GM12878 (cell line): ENCODE data around the gene PANK1. TPM values are rescaled to one million over a fixed set of nuclear protein-coding genes. Genes with fewer than 3 reads are reported as not detected.

Source experiments
- ATAC-seq: fragments of 200-7000 bp; cut with Tn5 transposase; 3 replicates; pipeline ENCODE4 v1.9.1; 2020; ENCODE audit warnings: mild to moderate bottlenecking, moderate library complexity
- BruUV-seq: library from RNA; stranded (reverse); fragments of 400-500 nt; replicated peaks from 2 replicates; lab custom pipeline; 2021; lab: Mats Ljungman, UMichigan
- CTCF ChIA-PET: fragments of 300-600 bp; sonication (Branson Sonifier 250); formaldehyde crosslinking; extraction: SDS; loops from one replicate; lab custom pipeline; 2021; ENCODE audit warnings: inconsistent platforms; lab: Yijun Ruan, JAX
- POLR2A ChIA-PET: fragments of 350-600 bp; formaldehyde crosslinking; extraction: SDS; loops from one replicate; lab custom pipeline; 2021; ENCODE audit warnings: inconsistent platforms; lab: Charles Lee
- RAD21 ChIA-PET: fragments of 300-600 bp; sonication (Branson Sonifier 250); formaldehyde crosslinking; loops from one replicate; lab custom pipeline; 2023; ENCODE audit warnings: antibody characterized with exemption; ENCODE audit not compliant: unreplicated experiment; lab: Charles Lee
- SMC1A ChIA-PET: fragments of 300-600 bp; sonication (Branson Sonifier 250); formaldehyde crosslinking; loops from one replicate; lab custom pipeline; 2023; ENCODE audit not compliant: unreplicated experiment, uncharacterized antibody; lab: Charles Lee
- DNase-seq: peaks from one replicate; pipeline ENCODE4 v3.0.0-alpha.2; 2011; ENCODE audit warnings: low read depth, low spot score
- FAIRE-seq: peaks from 3 replicates; lab custom pipeline; 2011; peaks lifted over from hg19 to GRCh38; lab: Jason Lieb, UNC
- H2AFZ ChIP-seq: 2 replicates; pipeline ENCODE4 v1.6.0; 2011; ENCODE audit warnings: low read depth, low read length, control low read depth; ENCODE audit not compliant: control insufficient read depth
- H3K27ac ChIP-seq: 2 replicates; pipeline ENCODE4 v1.5.1; 2011; ENCODE audit warnings: control low read depth; ENCODE audit not compliant: control insufficient read depth, insufficient read depth
- H3K27me3 ChIP-seq, 2 experiments: replicated peaks in 1 of 2; 2 replicates each; pipeline versions ENCODE4 v1.6.0 to v1.6.1; 2011; ENCODE audit warnings: low read length in 1 of 2; ENCODE audit not compliant: control insufficient read depth in 2 of 2, insufficient read depth in 2 of 2
- H3K36me3 ChIP-seq, 2 experiments: 2 replicates each; pipeline ENCODE4 v1.5.1; 2011; ENCODE audit warnings: low read length in 1 of 2; ENCODE audit not compliant: control insufficient read depth in 2 of 2, insufficient read depth in 2 of 2
- H3K4me1 ChIP-seq: 2 replicates; pipeline ENCODE4 v1.6.1; 2011; ENCODE audit warnings: mild to moderate bottlenecking, low read length, moderate library complexity, mixed read lengths; ENCODE audit not compliant: control insufficient read depth, insufficient read depth
- H3K4me2 ChIP-seq: 2 replicates; pipeline ENCODE4 v1.6.0; 2011; ENCODE audit warnings: control low read depth; ENCODE audit not compliant: control insufficient read depth, insufficient read depth
- H3K4me3 ChIP-seq: fragments of 200-600 bp; sonication (generic); 2 replicates; pipeline ENCODE4 v1.5.1; 2016
- H3K79me2 ChIP-seq: 2 replicates; pipeline ENCODE4 v1.6.0; 2011; ENCODE audit warnings: low read length; ENCODE audit not compliant: control insufficient read depth, insufficient read depth
- H3K9ac ChIP-seq: 2 replicates; pipeline ENCODE4 v1.8.0; 2011; ENCODE audit warnings: low read length, control low read depth, mixed read lengths; ENCODE audit not compliant: control insufficient read depth, insufficient read depth
- H3K9me3 ChIP-seq: replicated peaks from 3 replicates; pipeline ENCODE4 v1.5.1; 2011; ENCODE audit warnings: mild to moderate bottlenecking, low read length; ENCODE audit not compliant: control insufficient read depth, insufficient read depth
- H4K20me1 ChIP-seq: 2 replicates; pipeline ENCODE4 v1.6.0; 2011; ENCODE audit not compliant: control insufficient read depth, insufficient read depth
- FOXK2 ChIP-seq: fragments of 450-650 bp; IDR thresholded peaks from 2 replicates; pipeline ENCODE4 v1.6.1; 2017; ENCODE audit warnings: mild to moderate bottlenecking, moderate library complexity
- MYC ChIP-seq: IDR thresholded peaks from 2 replicates; pipeline ENCODE4 v1.6.1; 2011; ENCODE audit warnings: mild to moderate bottlenecking, low read length, moderate library complexity, inconsistent platforms; ENCODE audit not compliant: insufficient read depth, insufficient replicate concordance, insufficient read length, severe bottlenecking
- PAX8 ChIP-seq: fragments of 450-650 bp; IDR thresholded peaks from 2 replicates; pipeline ENCODE4 v1.6.1; 2017; ENCODE audit warnings: mild to moderate bottlenecking, moderate library complexity
- POLR2A ChIP-seq: IDR thresholded peaks from 2 replicates; pipeline ENCODE4 v1.6.1; 2011; ENCODE audit warnings: low read depth, mild to moderate bottlenecking, low read length
- RB1 ChIP-seq: fragments of 450-650 bp; formaldehyde crosslinking; IDR thresholded peaks from 2 replicates; pipeline ENCODE4 v1.6.1; 2017; ENCODE audit warnings: mild to moderate bottlenecking, borderline replicate concordance
- RUNX3 ChIP-seq: IDR thresholded peaks from 2 replicates; pipeline ENCODE4 v1.6.1; 2012; ENCODE audit warnings: low read length, inconsistent platforms
- SREBF2 ChIP-seq: IDR thresholded peaks from 2 replicates; pipeline ENCODE4 v1.6.1; 2012; ENCODE audit warnings: mild to moderate bottlenecking, low read length
- TCF3 ChIP-seq: IDR thresholded peaks from 2 replicates; pipeline ENCODE4 v1.6.1; 2012; ENCODE audit warnings: low read depth, mild to moderate bottlenecking, low read length, borderline replicate concordance; ENCODE audit not compliant: insufficient read depth
- ZBED1 ChIP-seq: IDR thresholded peaks from 2 replicates; pipeline ENCODE4 v1.6.1; 2016; ENCODE audit warnings: borderline replicate concordance
- ZZZ3 ChIP-seq: IDR thresholded peaks from 2 replicates; pipeline ENCODE4 v1.6.1; 2011; ENCODE audit warnings: low read depth; ENCODE audit not compliant: control insufficient read depth, insufficient read length
- WGBS: methylation state at CpG from one replicate; pipeline ENCODE4 v1.1.6; 2016; ENCODE audit warnings: low lambda C conversion rate; ENCODE audit not compliant: insufficient replicate concordance, insufficient coverage; ENCODE audit errors: missing lambda C conversion rate; 5-methylcytosine and 5-hydroxymethylcytosine counted together
- in situ Hi-C: fragments of 300-500 bp; cut with MboI; formaldehyde crosslinking; loops from 9 replicates; pipeline ENCODE4 v1.14.3; 2018; ENCODE audit warnings: mixed read lengths
- intact Hi-C: fragments of 100-400 bp; cut with micrococcal nuclease; formaldehyde crosslinking; loops from one replicate; pipeline ENCODE4 v1.14.2; 2022; ENCODE audit not compliant: unreplicated experiment
- polyA plus RNA-seq, 11 experiments: library from polyadenylated mRNA; depleted of rRNA in 4 of 11; unstranded in 6 of 11; stranded (reverse) in 5 of 11; fragments of >200 nt; fragmentation: Nextera tagmentation in 4 of 11; fragmentation: Illumina TruSeq in 1 of 11; extraction: Ambion mirVana in 4 of 11; extraction: Trizol in 1 of 11; gene quantifications; 1 replicate in 1 of 11; 2 replicates in 10 of 11; pipeline versions ENCODE4 v1.2.1 to v1.2.3, GENCODE V29; 2011 to 2016; ENCODE audit warnings: inconsistent platforms in 2 of 11, missing spikeins in 2 of 11, low read depth in 1 of 11
- total RNA-seq, 4 experiments: library from RNA; depleted of rRNA in 3 of 4; stranded (reverse); fragments of >200 nt in 3 of 4; fragmentation: Illumina TruSeq in 1 of 4; extraction: Trizol in 1 of 4; gene quantifications; 2 replicates each; pipeline versions ENCODE4 v1.2.1 to v1.2.3, GENCODE V29; 2013 to 2021
- TF ChIP-seq, protein P1 (sequence below): fragments of 450-650 bp; IDR thresholded peaks from 2 replicates; pipeline ENCODE4 v1.6.1; 2017; ENCODE audit warnings: mild to moderate bottlenecking, moderate library complexity
- TF ChIP-seq, protein P2 (sequence below): IDR thresholded peaks from 2 replicates; pipeline ENCODE4 v1.6.1; 2012; ENCODE audit warnings: low read depth, low read length, improper control_type of control experiment
- TF ChIP-seq, protein P3 (sequence below): fragments of 450-650 bp; IDR thresholded peaks from 2 replicates; pipeline ENCODE4 v1.6.1; 2017; ENCODE audit warnings: low read depth, mild to moderate bottlenecking, moderate library complexity

PANK1 gene
- total and polyA plus RNA-seq, 10 of the 15 experiments (the other 5 are each of a cell fraction or from before 2014, with no cell fraction given), result 1.9 to 10.6 (median 5.8) TPM

DNA sequence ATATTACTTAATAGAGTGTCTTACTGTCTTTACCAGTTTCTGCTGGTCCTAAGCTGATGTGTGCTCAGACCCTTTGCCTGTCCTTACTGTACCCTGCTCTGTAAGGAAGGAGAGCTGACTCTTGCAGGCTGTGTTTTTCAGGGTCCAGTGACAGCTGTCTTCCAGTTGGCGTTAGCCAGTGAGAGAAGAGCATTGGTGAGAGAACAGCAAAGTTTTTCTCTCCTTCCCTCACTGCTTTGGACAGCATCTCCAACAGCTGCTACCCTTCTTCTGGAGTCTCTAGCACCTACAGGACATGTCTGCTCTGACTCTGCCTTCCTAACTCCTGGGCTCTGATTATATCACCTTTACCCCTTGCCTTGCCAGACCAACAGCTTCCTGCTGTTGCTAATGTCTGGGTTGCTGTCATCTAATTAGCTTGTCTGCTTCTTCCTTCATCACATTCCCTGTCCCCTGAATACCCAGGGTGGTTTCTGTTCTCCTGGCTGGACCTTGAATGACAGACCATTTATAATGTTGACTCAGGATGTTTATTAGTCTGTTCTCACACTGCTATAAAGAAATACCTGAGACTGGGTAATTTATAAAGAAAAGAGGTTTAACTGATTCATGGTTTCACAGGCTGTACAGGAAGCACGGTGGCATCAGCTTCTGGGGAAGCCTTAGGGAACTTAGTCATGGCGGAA is 23.5 kb upstream of the PANK1 start:
- Histone ChIP-seq H3K9me3 (no peaks in the 10 kb centered on the region), H3K9ac (no peak overlapping the region), H4K20me1 (no peaks in the 10 kb centered on the region), H3K79me2 (no peaks in the 10 kb centered on the region), H2AFZ (no peak overlapping the region), H3K36me3 (no peaks in the 10 kb centered on the region), H3K27ac (no peak overlapping the region), H3K4me1 (no peaks in the 10 kb centered on the region), H3K4me2 (no peak overlapping the region), H3K27me3 (no peaks in the 10 kb centered on the region), H3K4me3 (no peak overlapping the region)
- BruUV-seq, result no TSS peak
- FAIRE-seq (no peak), ATAC-seq (no peak), DNase-seq (no peak)
- WGBS, result 100% methylated on average over 3 of the region's 3 CpGs
- ChIA-PET CTCF (interaction anchor here (0.8 to 2.4 kb wide), 4 partner anchors 9 to 58 kb away, joined by 3 to 9 read pairs (median 4); no protein-coding TSS in a partner anchor), RAD21 (no interaction called here), POLR2A (interaction anchor here (2.4 kb wide), 1 partner anchor 10 kb away, joined by 7 read pairs; no protein-coding TSS in a partner anchor), SMC1A (interaction anchor here (1.3 to 1.4 kb wide), 2 partner anchors 25 to 72 kb away, joined by 3 read pairs; no protein-coding TSS in a partner anchor)
- intact Hi-C loops, result no loop called here
- in situ Hi-C loops, result no loop called here
- no peak for TF ChIP-seq POLR2A
- TF ChIP-seq, protein P1, sequence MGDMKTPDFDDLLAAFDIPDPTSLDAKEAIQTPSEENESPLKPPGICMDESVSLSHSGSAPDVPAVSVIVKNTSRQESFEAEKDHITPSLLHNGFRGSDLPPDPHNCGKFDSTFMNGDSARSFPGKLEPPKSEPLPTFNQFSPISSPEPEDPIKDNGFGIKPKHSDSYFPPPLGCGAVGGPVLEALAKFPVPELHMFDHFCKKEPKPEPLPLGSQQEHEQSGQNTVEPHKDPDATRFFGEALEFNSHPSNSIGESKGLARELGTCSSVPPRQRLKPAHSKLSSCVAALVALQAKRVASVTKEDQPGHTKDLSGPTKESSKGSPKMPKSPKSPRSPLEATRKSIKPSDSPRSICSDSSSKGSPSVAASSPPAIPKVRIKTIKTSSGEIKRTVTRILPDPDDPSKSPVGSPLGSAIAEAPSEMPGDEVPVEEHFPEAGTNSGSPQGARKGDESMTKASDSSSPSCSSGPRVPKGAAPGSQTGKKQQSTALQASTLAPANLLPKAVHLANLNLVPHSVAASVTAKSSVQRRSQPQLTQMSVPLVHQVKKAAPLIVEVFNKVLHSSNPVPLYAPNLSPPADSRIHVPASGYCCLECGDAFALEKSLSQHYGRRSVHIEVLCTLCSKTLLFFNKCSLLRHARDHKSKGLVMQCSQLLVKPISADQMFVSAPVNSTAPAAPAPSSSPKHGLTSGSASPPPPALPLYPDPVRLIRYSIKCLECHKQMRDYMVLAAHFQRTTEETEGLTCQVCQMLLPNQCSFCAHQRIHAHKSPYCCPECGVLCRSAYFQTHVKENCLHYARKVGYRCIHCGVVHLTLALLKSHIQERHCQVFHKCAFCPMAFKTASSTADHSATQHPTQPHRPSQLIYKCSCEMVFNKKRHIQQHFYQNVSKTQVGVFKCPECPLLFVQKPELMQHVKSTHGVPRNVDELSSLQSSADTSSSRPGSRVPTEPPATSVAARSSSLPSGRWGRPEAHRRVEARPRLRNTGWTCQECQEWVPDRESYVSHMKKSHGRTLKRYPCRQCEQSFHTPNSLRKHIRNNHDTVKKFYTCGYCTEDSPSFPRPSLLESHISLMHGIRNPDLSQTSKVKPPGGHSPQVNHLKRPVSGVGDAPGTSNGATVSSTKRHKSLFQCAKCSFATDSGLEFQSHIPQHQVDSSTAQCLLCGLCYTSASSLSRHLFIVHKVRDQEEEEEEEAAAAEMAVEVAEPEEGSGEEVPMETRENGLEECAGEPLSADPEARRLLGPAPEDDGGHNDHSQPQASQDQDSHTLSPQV, result no peak
- no peak for TF ChIP-seq SREBF2
- TF ChIP-seq, protein P2, sequence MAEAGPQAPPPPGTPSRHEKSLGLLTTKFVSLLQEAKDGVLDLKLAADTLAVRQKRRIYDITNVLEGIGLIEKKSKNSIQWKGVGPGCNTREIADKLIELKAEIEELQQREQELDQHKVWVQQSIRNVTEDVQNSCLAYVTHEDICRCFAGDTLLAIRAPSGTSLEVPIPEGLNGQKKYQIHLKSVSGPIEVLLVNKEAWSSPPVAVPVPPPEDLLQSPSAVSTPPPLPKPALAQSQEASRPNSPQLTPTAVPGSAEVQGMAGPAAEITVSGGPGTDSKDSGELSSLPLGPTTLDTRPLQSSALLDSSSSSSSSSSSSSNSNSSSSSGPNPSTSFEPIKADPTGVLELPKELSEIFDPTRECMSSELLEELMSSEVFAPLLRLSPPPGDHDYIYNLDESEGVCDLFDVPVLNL, result no peak
- no peak for TF ChIP-seq ZBED1
- TF ChIP-seq, protein P3, sequence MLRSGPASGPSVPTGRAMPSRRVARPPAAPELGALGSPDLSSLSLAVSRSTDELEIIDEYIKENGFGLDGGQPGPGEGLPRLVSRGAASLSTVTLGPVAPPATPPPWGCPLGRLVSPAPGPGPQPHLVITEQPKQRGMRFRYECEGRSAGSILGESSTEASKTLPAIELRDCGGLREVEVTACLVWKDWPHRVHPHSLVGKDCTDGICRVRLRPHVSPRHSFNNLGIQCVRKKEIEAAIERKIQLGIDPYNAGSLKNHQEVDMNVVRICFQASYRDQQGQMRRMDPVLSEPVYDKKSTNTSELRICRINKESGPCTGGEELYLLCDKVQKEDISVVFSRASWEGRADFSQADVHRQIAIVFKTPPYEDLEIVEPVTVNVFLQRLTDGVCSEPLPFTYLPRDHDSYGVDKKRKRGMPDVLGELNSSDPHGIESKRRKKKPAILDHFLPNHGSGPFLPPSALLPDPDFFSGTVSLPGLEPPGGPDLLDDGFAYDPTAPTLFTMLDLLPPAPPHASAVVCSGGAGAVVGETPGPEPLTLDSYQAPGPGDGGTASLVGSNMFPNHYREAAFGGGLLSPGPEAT, result no peak
- no peak for TF ChIP-seq RB1
- no peak for TF ChIP-seq TCF3
- no peak for TF ChIP-seq ZZZ3
- no peak for TF ChIP-seq FOXK2
- no peak for TF ChIP-seq PAX8
- no peak for TF ChIP-seq MYC
- no peak for TF ChIP-seq RUNX3
